Parathyroid adenoma (tissue), 2 donors: ENCODE results near the gene MALT1.

Experiments used
- H2AFZ ChIP-seq: fragments of 300-600 bp; sonication (generic); one replicate; pipeline ENCODE4 v1.7.0; 2017; ENCODE audit warnings: antibody characterized with exemption, mild to moderate bottlenecking
- H3K27ac ChIP-seq: fragments of 300-600 bp; sonication (generic); one replicate; pipeline ENCODE4 v1.7.0; 2017
- H3K27me3 ChIP-seq: fragments of 300-600 bp; sonication (generic); one replicate; pipeline ENCODE4 v1.7.0; 2017; ENCODE audit warnings: low read length; ENCODE audit not compliant: control insufficient read depth, insufficient read depth
- H3K36me3 ChIP-seq: fragments of 300-600 bp; sonication (generic); one replicate; pipeline ENCODE4 v1.7.0; 2017; ENCODE audit warnings: low read length; ENCODE audit not compliant: control insufficient read depth, insufficient read depth
- H3K4me1 ChIP-seq: fragments of 300-600 bp; sonication (generic); one replicate; pipeline ENCODE4 v1.7.0; 2017; ENCODE audit warnings: control low read depth
- H3K4me2 ChIP-seq: fragments of 300-600 bp; sonication (generic); one replicate; pipeline ENCODE4 v1.7.0; 2017; ENCODE audit warnings: low read length
- H3K4me3 ChIP-seq: fragments of 300-600 bp; sonication (generic); one replicate; pipeline ENCODE4 v1.7.0; 2017; ENCODE audit warnings: low read depth, low read length
- H3K79me2 ChIP-seq: fragments of 300-600 bp; sonication (generic); one replicate; pipeline ENCODE4 v1.7.0; 2017; ENCODE audit warnings: control low read depth
- H3K9ac ChIP-seq: fragments of 300-600 bp; sonication (generic); one replicate; pipeline ENCODE4 v1.7.0; 2017; ENCODE audit warnings: mild to moderate bottlenecking
- H3K9me3 ChIP-seq: fragments of 300-600 bp; sonication (generic); one replicate; pipeline ENCODE4 v1.7.0; 2017; ENCODE audit warnings: low read length; ENCODE audit not compliant: control insufficient read depth
- CTCF ChIP-seq: fragments of 300-600 bp; sonication (generic); IDR thresholded peaks from one replicate; pipeline ENCODE4 v1.7.0; 2017; ENCODE audit warnings: antibody characterized with exemption, mild to moderate bottlenecking
- donor health status: primary hyperparathyroidism.

The MALT1 gene

GRCh38 chr18:58714259-58714658, 43.0 kb downstream of the MALT1 start:
- H2AFZ ChIP-seq = no peak overlapping the region
- H3K27ac ChIP-seq = no peak overlapping the region

GRCh38 chr18:58714821-58715220, 43.6 kb downstream of the MALT1 start:
- no peak overlapping the region for H3K9ac ChIP-seq
- H3K4me1 ChIP-seq = no peaks in the 10 kb centered on the region
- H3K4me2 ChIP-seq = no peak overlapping the region
- no peak overlapping the region for H2AFZ ChIP-seq
- H3K27ac ChIP-seq = no peak overlapping the region
- no peaks in the 10 kb centered on the region for H3K9me3 ChIP-seq
- no peaks in the 10 kb centered on the region for H3K79me2 ChIP-seq
- H3K36me3 ChIP-seq = no peaks in the 10 kb centered on the region
- no peaks in the 10 kb centered on the region for H3K27me3 ChIP-seq
- TF ChIP-seq CTCF = no peak
- no peak overlapping the region for H3K4me3 ChIP-seq

More at GRCh38 chr18:58714259-58714658, 43.0 kb downstream of the MALT1 start:
- Histone ChIP-seq H3K36me3 (no peaks in the 10 kb centered on the region), H3K79me2 (no peaks in the 10 kb centered on the region), H3K4me1 (no peaks in the 10 kb centered on the region), H3K27me3 (no peaks in the 10 kb centered on the region), H3K4me2 (no peak overlapping the region), H3K4me3 (no peak overlapping the region), H3K9ac (no peak overlapping the region), H3K9me3 (no peaks in the 10 kb centered on the region)
- TF ChIP-seq CTCF = no peak

- H3K4me2 ChIP-seq = no peak overlapping the region
- no peak overlapping the region for H3K9ac ChIP-seq
- no peak for TF ChIP-seq CTCF
- no peaks in the 10 kb centered on the region for H3K4me1 ChIP-seq
- H2AFZ ChIP-seq = no peak overlapping the region
- no peaks in the 10 kb centered on the region for H3K27me3 ChIP-seq
- no peaks in the 10 kb centered on the region for H3K9me3 ChIP-seq
- H3K36me3 ChIP-seq = no peaks in the 10 kb centered on the region
- no peak overlapping the region for H3K27ac ChIP-seq
- no peak overlapping the region for H3K4me3 ChIP-seq
- no peaks in the 10 kb centered on the region for H3K79me2 ChIP-seq
Measured at GRCh38 chr18:58715540-58715939, 44.3 kb downstream of the MALT1 start.

- TF ChIP-seq CTCF = no peak
- Histone ChIP-seq H3K4me2 (no peak overlapping the region), H2AFZ (no peak overlapping the region), H3K9ac (no peak overlapping the region), H3K4me1 (no peaks in the 10 kb centered on the region), H3K27ac (no peak overlapping the region), H3K79me2 (no peaks in the 10 kb centered on the region), H3K4me3 (no peak overlapping the region), H3K9me3 (no peaks in the 10 kb centered on the region), H3K27me3 (no peaks in the 10 kb centered on the region), H3K36me3 (no peaks in the 10 kb centered on the region)
Measured at GRCh38 chr18:58716060-58716756, 44.9 kb downstream of the MALT1 start.
